Neutrophil (primary cell): ENCODE results near the gene CLEC4A.
"Not testable (repeated sequence)": the region's sequence is repeated elsewhere in the genome, so short reads cannot be mapped to it uniquely, and the experiment has no call there.

ENCODE experiments used
- H3K27ac ChIP-seq: fragments of 200-600 bp; sonication (generic); 2 replicates; pipeline ENCODE4 v1.5.1; 2016; ENCODE audit warnings: mild to moderate bottlenecking, moderate library complexity
- H3K27me3 ChIP-seq: fragments of 200-600 bp; sonication (generic); 2 replicates; pipeline ENCODE4 v1.6.0; 2016; ENCODE audit warnings: mild to moderate bottlenecking
- H3K36me3 ChIP-seq: fragments of 200-600 bp; sonication (generic); 2 replicates; pipeline ENCODE4 v1.5.1; 2017
- H3K4me1 ChIP-seq, 2 experiments: fragments of 200-600 bp in 1 of 2; sonication (generic) in 1 of 2; 1 replicate in 1 of 2; 2 replicates in 1 of 2; pipeline versions ENCODE4 v1.5.1 to v1.6.1; 2013 to 2016; ENCODE audit warnings: low read depth in 1 of 2, low read length in 1 of 2, mild to moderate bottlenecking in 1 of 2, moderate library complexity in 1 of 2; ENCODE audit not compliant: control insufficient read depth in 1 of 2, insufficient read depth in 1 of 2
- H3K4me3 ChIP-seq, 2 experiments: fragments of 200-600 bp in 1 of 2; sonication (generic) in 1 of 2; 1 replicate in 1 of 2; 2 replicates in 1 of 2; pipeline ENCODE4 v1.5.1; 2013 to 2016; ENCODE audit warnings: low read depth in 1 of 2, low read length in 1 of 2, mild to moderate bottlenecking in 1 of 2, moderate library complexity in 1 of 2
- H3K9me3 ChIP-seq: fragments of 200-600 bp; sonication (generic); 2 replicates; pipeline ENCODE4 v1.5.1; 2016
- CTCF ChIP-seq: fragments of 200-600 bp; sonication (generic); IDR thresholded peaks from 2 replicates; pipeline ENCODE4 v1.5.1; 2016; ENCODE audit warnings: antibody characterized with exemption

The CLEC4A gene

GRCh38 chr12:8078916-8079315 is 44.5 kb upstream of the CLEC4A start:
- Histone ChIP-seq H3K9me3 (no peaks in the 10 kb centered on the region), H3K4me1 (peaks cover 73 to 75% of the 10 kb centered on the region in 2 experiments), H3K4me3 (no peak overlapping the region), H3K27me3 (no peaks in the 10 kb centered on the region), H3K27ac (peak overlapping the region; percentile 27), H3K36me3 (no peaks in the 10 kb centered on the region)
- no peak for TF ChIP-seq CTCF

GRCh38 chr12:8080120-8080519 is 43.3 kb upstream of the CLEC4A start:
- H3K4me1 ChIP-seq: peaks cover 77 to 80% of the 10 kb centered on the region in 2 experiments
- TF ChIP-seq CTCF: no peak
- H3K27ac ChIP-seq: peak overlapping the region; percentile 97
- no peaks in the 10 kb centered on the region for H3K36me3 ChIP-seq
- no peaks in the 10 kb centered on the region for H3K27me3 ChIP-seq
- peak overlapping the region in 1 of 2 experiments; percentile 3 for H3K4me3 ChIP-seq
- H3K9me3 ChIP-seq: no peaks in the 10 kb centered on the region

GRCh38 chr12:8081251-8081920 is 42.0 kb upstream of the CLEC4A start:
- TF ChIP-seq CTCF: no peak
- peak overlapping the region; percentile 84 to 94 for H3K4me3 ChIP-seq
- peaks cover 65 to 68% of the 10 kb centered on the region in 2 experiments for H3K4me1 ChIP-seq
- H3K36me3 ChIP-seq: no peaks in the 10 kb centered on the region
- H3K9me3 ChIP-seq: no peaks in the 10 kb centered on the region
- no peaks in the 10 kb centered on the region for H3K27me3 ChIP-seq
- peak overlapping the region; percentile 97 for H3K27ac ChIP-seq

- H3K4me1 ChIP-seq: peaks cover 55 to 59% of the 10 kb centered on the region in 2 experiments
- H3K27ac ChIP-seq: peak overlapping the region; percentile 97
- no peaks in the 10 kb centered on the region for H3K36me3 ChIP-seq
- no peaks in the 10 kb centered on the region for H3K27me3 ChIP-seq
- peak overlapping the region; percentile 84 to 94 for H3K4me3 ChIP-seq
- no peaks in the 10 kb centered on the region for H3K9me3 ChIP-seq
- no peak for TF ChIP-seq CTCF
Observed at GRCh38 chr12:8082808-8083100, 40.7 kb upstream of the CLEC4A start.

GRCh38 chr12:8084351-8084750 is 39.1 kb upstream of the CLEC4A start:
- H3K36me3 ChIP-seq, H3K9me3 ChIP-seq, H3K27me3 ChIP-seq, H3K4me3 ChIP-seq, H3K27ac ChIP-seq: not testable (repeated sequence)
- H3K4me1 ChIP-seq: peaks cover 62% of the 10 kb centered on the region in 2 experiments

- Histone ChIP-seq H3K36me3 (peaks cover 30% of the 10 kb centered on the region), H3K4me3 (no peak overlapping the region), H3K27me3 (no peaks in the 10 kb centered on the region), H3K9me3 (no peaks in the 10 kb centered on the region), H3K4me1 (peaks cover 35 to 46% of the 10 kb centered on the region in 2 experiments), H3K27ac (peak overlapping the region; percentile 79)
- no peak for TF ChIP-seq CTCF
Observed at GRCh38 chr12:8087666-8088065, 35.8 kb upstream of the CLEC4A start.
